ENCODE data around the gene ZNF862.
"Not testable (repeated sequence)": the region's sequence is repeated elsewhere in the genome, so short reads cannot be mapped to it uniquely, and the experiment has no call there.

GRCh38 chr7:149912126-149912525 lies 74.0 kb downstream of the ZNF862 start:
- TF ChIP-seq, protein P1, sequence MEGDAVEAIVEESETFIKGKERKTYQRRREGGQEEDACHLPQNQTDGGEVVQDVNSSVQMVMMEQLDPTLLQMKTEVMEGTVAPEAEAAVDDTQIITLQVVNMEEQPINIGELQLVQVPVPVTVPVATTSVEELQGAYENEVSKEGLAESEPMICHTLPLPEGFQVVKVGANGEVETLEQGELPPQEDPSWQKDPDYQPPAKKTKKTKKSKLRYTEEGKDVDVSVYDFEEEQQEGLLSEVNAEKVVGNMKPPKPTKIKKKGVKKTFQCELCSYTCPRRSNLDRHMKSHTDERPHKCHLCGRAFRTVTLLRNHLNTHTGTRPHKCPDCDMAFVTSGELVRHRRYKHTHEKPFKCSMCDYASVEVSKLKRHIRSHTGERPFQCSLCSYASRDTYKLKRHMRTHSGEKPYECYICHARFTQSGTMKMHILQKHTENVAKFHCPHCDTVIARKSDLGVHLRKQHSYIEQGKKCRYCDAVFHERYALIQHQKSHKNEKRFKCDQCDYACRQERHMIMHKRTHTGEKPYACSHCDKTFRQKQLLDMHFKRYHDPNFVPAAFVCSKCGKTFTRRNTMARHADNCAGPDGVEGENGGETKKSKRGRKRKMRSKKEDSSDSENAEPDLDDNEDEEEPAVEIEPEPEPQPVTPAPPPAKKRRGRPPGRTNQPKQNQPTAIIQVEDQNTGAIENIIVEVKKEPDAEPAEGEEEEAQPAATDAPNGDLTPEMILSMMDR (IDR thresholded peaks at IDR 0.05) = not testable (repeated sequence)
- TF ChIP-seq POLR2A (IDR thresholded peaks at IDR 0.05) = not testable (repeated sequence)

All from Peyer's patch (tissue), 4 donors.